Hematopoietic multipotent progenitor cell (in vitro differentiated cells): Measurements from ENCODE around the gene COL6A3. TPM values are rescaled to one million over a fixed set of nuclear protein-coding genes. Genes with fewer than 3 reads are reported as not detected.

Experiments
- DNase-seq, 3 donors: peaks; one replicate each; pipeline ENCODE4 v3.0.0-alpha.2; 2011 to 2015; ENCODE audit warnings: low read depth in 2 of 3, low spot score in 2 of 3
- total RNA-seq: library from RNA; depleted of rRNA; stranded (reverse); fragments of >200 nt; gene quantifications from one replicate; pipeline ENCODE4 v1.2.3, GENCODE V29; 2012

COL6A3 gene, protein sequence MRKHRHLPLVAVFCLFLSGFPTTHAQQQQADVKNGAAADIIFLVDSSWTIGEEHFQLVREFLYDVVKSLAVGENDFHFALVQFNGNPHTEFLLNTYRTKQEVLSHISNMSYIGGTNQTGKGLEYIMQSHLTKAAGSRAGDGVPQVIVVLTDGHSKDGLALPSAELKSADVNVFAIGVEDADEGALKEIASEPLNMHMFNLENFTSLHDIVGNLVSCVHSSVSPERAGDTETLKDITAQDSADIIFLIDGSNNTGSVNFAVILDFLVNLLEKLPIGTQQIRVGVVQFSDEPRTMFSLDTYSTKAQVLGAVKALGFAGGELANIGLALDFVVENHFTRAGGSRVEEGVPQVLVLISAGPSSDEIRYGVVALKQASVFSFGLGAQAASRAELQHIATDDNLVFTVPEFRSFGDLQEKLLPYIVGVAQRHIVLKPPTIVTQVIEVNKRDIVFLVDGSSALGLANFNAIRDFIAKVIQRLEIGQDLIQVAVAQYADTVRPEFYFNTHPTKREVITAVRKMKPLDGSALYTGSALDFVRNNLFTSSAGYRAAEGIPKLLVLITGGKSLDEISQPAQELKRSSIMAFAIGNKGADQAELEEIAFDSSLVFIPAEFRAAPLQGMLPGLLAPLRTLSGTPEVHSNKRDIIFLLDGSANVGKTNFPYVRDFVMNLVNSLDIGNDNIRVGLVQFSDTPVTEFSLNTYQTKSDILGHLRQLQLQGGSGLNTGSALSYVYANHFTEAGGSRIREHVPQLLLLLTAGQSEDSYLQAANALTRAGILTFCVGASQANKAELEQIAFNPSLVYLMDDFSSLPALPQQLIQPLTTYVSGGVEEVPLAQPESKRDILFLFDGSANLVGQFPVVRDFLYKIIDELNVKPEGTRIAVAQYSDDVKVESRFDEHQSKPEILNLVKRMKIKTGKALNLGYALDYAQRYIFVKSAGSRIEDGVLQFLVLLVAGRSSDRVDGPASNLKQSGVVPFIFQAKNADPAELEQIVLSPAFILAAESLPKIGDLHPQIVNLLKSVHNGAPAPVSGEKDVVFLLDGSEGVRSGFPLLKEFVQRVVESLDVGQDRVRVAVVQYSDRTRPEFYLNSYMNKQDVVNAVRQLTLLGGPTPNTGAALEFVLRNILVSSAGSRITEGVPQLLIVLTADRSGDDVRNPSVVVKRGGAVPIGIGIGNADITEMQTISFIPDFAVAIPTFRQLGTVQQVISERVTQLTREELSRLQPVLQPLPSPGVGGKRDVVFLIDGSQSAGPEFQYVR (N-terminal part only)
- total RNA-seq: 0.54 TPM

DNA sequence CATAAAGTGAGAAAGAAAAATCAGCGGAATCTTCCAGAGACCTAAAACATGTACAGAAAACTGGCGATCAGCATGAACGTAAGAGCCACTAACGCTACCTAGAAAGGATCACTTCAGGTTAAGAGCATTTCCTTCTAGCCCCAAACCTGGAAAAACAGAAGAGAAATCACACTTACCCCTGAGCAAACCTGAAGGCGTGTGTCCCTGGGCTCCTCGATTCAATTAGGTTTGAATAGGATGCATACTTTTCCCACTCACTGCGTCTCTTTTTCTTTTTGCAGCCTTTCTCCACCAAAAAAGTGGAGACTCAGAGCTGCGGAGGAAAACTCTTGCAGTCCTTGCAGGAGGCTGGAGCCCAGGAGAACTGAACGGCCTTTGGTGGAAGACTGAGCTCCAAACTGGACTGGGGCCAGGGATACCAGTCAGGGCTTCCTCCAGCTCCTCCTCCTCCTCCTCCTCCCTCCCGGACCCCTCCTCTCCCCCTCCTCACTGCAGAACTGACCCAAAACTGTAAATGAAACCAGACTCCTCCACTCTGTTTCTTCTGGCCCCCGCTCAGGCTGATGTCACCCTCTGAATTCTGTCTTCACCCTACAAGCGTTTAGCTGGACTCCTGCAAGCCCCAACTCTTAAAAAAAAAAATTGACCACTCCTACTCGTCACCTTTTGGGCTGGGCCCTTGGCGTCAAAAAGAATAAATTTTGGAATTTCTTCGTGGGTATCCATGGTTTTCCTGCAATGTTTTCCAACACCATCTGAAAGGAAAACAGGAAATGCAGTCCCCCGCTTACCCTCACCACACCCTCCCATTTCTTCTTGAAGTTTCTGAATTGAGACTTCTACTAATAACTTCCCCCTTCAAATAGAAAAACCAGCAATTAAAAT lies at the start of gene COL6A3:
COL6A3 (minus strand) TSS at position 388 of the 885 bp plus-strand sequence. CDS start 17,347 bp downstream, outside the sequence.
- DNase-seq: no peak

DNA sequence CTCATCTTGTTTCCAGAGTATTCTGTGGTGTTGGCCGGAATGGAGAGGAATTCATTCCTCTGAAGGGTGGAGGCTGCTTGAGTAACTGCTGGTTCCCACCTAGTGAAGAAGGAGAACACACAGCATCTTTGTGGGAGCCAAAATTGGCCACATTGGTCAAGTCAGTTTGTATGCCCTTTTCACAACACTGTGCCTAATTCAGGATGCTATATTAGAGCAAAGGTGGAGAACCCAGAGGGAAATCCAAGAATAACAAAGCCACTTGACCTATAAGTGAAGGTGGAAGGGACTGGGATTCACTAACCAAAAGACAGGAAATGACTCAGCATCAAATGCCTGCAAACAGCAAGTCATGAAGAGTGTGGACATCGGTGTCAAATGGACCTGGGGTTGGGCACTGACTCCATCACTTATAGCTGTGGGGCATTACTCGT lies 45.8 kb upstream of the COL6A3 start:
- DNase-seq: no peak

DNA sequence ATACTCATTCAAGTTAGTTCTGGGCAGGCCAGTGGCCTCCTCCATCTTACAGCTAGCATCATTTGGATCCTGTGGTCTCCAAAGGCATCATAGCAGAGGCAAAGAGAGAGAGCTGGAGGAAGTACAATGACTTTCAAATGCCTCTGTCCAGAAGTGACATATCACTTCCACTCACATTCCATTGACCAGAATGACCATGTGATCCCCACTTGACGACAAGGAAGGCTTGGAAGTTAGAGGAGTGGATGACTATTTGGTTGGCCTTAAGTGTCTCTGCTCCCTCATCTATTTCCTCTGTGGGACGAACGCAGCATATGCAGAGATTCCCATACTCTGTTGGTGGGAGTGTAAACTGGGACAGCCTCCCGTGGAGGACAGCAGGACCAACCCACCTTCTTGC lies 45.3 kb upstream of the COL6A3 start:
- no peak for DNase-seq

DNA sequence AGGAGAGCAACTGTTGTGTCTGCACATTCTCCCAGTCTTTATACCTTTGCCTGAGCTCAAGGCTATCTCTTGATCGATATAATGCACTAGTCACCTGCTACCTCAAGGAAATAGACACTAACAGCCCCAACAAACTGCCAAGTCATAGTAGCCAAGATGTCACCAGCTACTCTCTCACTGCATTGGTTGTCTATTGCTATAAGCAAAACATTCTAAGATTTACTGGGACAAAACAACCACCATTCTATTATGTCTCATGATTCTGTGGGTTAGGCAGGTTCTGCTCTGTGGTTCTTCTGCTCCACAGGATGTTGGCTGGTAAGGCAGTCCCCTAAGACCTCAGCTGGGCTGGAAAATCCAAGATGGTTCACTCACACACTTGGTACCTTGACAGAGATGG lies 44.6 kb upstream of the COL6A3 start:
- no peak for DNase-seq

DNA sequence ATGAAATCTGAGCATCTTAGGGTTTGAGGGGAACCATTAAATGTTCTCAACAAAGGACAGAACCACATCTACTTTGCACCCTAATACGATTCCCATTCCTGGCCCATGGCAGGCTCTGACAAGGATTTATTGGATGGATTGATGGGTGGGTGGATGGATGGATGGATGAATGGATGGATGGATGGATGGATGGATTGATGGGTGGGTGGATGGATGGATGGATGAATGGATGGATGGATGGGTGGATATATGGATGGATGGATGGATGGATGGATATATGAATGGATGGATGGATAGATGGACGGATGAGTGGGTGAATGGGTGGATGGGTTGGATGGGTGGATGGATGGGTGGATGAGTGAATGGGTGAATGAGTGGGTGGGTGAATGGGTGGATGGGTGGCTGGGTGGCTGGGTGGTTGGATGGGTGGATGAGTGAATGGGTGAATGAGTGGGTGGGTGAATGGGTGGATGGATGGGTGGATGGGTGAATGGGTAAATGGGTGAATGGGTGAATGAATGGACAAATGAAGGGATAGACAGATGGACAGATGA lies 43.5 kb upstream of the COL6A3 start:
- no peak for DNase-seq

DNA sequence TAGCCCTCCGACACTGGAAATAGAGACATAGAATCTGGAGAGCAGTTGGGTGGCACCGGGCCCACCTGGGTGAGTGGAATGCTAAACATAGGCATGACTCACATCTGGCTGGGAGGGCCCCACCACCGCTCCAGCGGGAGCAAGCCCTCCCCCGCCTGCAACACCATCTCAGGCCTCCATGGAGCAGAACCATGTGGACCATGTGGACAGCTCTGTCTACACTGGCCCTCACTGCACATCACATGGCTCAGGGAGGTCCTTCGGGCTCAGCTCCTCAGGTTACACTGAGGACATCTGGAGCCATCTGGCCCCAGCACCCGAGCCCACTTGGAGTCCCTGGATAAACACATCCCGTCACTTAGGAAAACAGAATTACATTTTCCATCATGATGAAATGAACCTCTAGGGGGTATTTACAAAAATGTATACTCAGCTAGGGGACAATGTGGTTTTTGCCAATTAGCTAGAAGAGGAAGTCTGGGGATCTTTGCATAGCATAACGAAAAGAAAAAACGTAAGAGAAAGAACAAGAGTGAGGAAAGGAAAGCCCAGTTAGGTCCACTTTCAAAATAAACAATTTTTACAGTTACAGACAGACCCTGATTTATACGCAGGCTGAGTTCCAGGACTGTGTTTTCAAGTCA lies 42.4 kb upstream of the COL6A3 start:
- peak in 1 of 3 donors; percentile 64 for DNase-seq

DNA sequence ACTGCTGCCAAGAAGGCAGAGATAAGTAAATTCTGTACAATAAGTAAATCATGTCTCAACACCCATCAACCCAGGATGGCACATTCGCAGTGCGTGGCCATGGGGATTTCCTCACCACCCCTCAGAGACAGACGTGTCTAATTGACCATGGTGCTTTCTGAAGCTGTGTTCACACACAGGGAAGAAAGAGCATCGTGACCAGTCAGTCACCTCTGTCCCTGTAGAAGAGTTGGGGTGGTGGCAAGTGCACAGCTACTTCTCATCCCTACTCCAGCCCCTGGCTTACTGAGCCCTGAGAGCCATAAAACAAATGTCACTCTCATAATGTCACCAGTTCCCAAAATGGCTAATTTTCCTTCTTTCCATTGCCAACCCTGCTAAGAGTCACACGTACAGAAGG lies 41.8 kb upstream of the COL6A3 start:
- no peak for DNase-seq

DNA sequence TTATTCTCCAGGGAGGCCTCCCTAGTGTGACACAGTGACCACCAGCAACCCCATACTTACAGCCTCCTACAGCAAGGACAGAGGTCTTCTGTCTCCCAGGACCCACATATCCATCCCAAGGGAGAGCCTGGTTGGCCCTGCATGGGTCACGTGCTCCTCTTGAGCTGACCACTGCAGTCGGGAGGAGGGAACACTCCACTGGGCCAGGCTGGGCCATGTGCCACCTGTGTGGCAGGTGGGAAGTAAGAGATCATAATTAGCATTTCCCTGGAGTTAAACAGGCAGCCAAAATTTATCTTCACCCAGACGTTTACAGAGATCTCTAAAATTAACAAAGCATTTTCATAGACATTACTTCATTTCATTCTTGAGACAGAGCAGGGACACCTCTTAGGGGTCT lies 39.7 kb upstream of the COL6A3 start:
- no peak for DNase-seq

DNA sequence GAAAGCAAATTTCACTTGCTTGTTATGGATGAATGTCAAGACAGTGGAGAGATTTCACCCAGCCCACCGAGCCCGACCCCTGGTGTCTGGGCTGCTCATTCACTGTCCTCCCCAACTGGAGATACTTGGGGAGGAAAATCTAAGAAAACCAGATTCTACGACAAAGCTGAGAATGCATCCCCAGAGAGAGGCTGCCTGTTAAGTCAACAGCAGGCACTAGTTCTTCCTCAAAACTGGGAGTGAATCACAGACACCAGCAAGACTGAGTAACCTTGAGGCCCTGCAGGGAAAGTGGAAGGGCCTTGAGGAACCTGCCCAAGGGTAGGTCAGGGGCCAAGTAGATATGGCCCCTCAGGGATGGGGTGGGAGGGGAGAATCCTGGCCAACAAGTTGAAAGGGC lies 38.9 kb upstream of the COL6A3 start:
- DNase-seq: no peak

DNA sequence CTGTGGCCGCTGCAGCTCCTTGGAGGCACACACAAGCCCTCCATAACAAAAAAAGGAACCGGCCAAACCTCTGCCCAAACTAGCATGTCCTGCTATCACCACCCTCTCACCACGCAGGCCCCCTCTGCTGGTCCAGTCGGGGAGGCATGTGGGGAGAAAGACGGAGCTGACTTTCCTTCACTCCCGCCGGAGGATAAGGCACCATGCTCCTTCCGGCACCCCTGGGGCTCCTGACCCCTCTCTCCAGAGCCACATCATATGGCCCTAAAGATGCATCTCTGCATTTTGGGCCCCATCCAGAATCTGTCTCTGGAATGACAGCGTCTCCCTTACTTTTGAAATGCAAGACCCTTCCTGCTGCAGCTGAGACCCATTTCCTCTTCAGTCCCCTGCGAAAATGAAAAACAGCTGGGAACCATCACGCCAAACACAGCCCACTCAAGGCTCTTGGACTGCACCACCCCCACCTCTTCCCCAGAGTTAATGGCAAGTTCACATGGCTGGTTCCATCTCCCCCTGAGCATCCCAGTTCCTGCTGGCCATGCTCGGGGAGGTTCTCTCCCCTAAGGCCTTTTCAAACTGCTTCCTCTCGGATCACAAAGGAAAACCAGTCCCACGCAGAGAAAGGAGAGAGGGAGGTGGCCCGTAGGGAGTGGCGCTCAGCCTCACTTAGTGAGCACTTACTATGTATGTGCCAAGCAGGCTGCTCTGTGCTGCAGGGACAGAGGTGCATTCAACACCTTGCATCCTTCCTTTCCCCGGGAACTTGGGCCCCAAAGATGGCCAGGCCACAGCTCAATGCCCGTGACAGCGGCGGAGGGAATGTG lies 37.9 kb upstream of the COL6A3 start:
- DNase-seq: no peak

DNA sequence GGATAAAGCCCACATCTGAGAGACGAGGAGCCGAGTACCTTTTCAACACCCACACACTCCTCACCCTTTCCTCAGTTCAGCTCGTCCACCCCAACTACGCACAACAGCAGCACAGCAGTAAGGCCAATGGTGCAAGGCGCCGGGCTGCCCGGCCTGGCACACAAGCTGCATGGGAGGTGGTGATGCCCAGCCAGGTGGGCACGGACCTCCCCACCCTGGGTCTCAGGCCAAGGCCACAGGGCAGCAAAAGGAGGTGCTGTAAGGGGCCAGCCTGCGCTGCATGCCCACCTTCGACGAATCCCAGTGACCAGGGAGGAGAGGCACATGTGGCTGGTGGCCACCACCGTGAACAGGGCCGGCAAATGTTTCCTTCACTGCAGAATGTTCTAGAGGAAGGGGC lies 36.6 kb upstream of the COL6A3 start:
- DNase-seq: no peak

DNA sequence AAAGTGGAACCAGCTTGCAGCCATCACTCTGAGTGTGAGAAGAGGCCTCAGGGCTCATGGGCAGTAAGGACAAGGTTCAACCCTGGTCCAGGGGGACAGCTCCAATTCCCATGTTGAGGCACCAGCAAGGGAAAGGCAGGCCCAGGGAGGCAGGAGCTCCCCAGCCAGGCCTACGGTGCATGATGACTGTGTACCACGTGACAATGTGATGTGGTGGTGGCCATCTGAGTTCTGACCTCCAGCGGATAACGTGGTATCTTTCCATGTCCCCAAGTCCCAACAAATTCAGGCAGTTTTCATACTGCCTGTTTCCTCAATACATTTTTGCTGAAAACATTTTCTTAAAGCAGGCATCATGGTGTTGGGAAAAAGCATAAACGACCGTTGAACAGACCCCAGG lies 36.1 kb upstream of the COL6A3 start:
- DNase-seq: no peak

DNA sequence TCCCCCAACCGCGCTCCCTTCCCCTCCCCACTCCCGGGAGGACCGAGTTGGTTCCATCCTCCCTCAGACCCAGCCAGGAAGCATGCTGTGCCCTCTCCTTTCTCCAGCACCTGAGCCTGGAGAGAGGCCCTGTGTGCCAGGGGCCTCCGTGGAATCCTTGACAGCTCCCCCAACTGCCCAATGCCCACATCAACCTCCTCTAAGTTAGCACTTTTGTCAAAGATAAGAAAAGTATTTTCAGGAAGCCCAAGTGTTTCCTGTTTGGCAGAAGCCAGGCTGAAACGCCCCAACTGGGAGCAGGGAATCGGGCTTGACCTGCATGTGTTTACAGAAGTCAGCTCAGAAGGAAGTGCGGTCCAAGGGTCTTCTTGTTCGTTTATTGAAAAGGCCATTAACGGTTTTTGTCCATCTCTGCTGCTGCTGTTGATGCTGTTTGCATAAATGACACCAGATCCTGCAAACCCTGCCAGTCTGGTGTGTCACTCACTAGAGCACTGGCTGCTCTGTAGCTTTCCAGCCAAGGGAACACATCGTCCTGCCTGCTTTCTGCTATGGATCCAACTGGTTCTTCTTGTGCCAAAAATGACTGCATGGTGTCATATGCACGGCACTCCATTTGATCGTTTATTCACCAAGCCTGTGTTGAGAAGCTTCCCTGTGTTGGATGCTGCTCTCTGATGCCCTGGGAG lies 35.4 kb upstream of the COL6A3 start:
- peak in 1 of 3 donors; percentile 28 for DNase-seq

DNA sequence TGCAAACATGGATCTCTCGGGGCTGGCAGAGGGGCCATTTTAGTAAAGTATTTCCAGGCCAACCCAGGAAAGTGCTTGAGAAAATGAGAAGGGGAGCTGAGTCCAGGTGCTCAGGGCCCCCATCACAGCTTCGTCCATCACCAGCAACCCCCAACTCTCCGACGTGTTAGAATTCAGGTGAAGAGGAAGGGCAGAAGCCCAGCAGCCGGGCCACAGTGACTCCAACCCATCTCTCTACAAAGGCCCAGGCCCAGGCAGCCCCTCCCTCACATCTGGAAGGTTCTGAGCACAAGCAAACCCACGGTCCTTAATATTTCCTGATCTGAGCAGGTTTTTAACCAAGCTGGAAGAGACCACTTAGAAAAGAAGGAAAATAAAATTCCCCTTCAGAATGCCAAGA lies 34.7 kb upstream of the COL6A3 start:
- no peak for DNase-seq

DNA sequence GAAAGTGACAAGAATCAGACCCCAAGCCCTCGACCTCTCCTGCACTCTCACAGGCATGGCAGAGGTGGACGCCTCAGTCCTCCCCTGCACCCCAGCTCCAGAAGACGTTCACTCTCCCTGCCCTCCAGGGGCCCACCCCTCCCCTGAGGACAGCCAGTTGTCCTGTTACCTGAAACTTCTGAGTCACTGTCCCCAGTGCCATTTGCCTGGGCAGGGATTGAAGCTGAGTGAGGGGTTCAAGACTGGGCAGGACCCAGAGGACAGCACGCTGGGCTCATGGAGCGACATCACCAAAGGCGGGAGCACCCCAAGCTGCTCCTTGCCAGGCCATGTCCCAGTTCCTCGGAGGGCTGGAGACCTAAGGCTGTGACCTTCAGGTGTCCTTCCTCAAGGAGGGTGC lies 34.2 kb upstream of the COL6A3 start:
- no peak for DNase-seq

DNA sequence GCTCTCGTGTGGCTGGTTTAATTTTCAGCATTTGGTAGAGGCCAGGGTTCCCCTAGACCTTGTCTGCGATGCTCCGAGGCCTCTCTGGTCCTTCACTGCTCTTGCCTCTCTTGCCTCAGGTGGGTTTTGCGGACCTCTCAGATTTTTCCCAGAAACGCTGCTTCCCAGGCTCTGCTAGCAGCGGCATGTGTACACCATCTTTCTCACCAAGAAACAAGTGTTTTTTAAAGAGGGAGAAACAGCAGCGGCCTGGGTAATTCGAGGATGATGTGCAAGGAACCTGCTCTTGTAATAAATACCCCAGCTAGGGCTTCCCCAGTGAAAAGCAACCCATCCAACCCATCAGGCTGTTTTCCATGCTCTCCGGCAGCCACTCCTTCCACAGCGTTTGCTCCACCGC lies 33.5 kb upstream of the COL6A3 start:
- no peak for DNase-seq

DNA sequence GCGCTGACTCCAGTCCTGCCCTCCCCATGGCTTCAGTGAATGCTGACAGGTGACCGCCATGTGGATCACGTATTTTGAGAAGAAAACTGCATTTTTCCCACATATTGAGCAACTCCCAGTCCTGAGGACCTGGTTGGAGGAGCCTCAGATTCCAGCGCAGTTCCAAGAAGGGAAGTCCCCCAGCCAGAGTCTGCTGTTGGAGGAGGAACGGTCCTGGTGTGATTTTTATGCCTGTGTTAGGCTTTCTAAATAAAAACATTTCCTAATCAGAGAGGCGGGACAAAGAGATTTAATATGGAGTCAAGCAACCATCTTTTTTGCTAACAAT lies 32.3 kb upstream of the COL6A3 start:
- DNase-seq: no peak
